Activated CD8-positive, alpha-beta memory T cell treated with anti-CD3 and anti-CD28 coated beads, Interleukin-2, amount 10 ng/mL, durations not matched to agents 7 days and 5 days (primary cell): ENCODE results near the gene WDHD1. TPM values are rescaled to one million over a fixed set of nuclear protein-coding genes. Genes with fewer than 3 reads are reported as not detected.
A peak's percentile ranks its signal among the peaks of the same experiment; 100 is the strongest.

Source experiments
- ATAC-seq: fragments of 150-1000 bp; cut with Tn5 transposase; one replicate; pipeline ENCODE4 v1.10.0; 2021; ENCODE audit warnings: moderate library complexity
- CTCF ChIA-PET: fragments of 350-600 bp; sonication (Branson Sonifier 250); formaldehyde crosslinking; loops from one replicate; lab custom pipeline; 2021; ENCODE audit warnings: antibody characterized with exemption; lab: Charles Lee
- DNase-seq: peaks from one replicate; pipeline ENCODE4 v3.0.0-alpha.2; 2020
- H3K27ac Mint-ChIP-seq: one replicate; pipeline ENCODE4 v1.8.0; 2021; ENCODE audit warnings: mild to moderate bottlenecking, mixed read lengths
- H3K27me3 Mint-ChIP-seq: one replicate; pipeline ENCODE4 v1.8.0; 2021; ENCODE audit warnings: mixed read lengths
- H3K36me3 Mint-ChIP-seq: one replicate; pipeline ENCODE4 v1.8.0; 2021; ENCODE audit warnings: mild to moderate bottlenecking, mixed read lengths
- H3K4me1 Mint-ChIP-seq: one replicate; pipeline ENCODE4 v1.8.0; 2021; ENCODE audit warnings: mixed read lengths
- H3K4me3 Mint-ChIP-seq: one replicate; pipeline ENCODE4 v1.8.0; 2021; ENCODE audit warnings: mild to moderate bottlenecking, moderate library complexity, mixed read lengths
- H3K9me3 Mint-ChIP-seq: one replicate; pipeline ENCODE4 v1.8.0; 2022; ENCODE audit warnings: low read depth, mixed read lengths
- total RNA-seq, 2 experiments: library from RNA; stranded (reverse); gene quantifications; one replicate each; pipeline ENCODE4 v1.2.3, GENCODE V29; 2021

The WDHD1 gene
- total RNA-seq, 2 experiments from 2014 or later: 57.4 to 57.7 TPM

DNA sequence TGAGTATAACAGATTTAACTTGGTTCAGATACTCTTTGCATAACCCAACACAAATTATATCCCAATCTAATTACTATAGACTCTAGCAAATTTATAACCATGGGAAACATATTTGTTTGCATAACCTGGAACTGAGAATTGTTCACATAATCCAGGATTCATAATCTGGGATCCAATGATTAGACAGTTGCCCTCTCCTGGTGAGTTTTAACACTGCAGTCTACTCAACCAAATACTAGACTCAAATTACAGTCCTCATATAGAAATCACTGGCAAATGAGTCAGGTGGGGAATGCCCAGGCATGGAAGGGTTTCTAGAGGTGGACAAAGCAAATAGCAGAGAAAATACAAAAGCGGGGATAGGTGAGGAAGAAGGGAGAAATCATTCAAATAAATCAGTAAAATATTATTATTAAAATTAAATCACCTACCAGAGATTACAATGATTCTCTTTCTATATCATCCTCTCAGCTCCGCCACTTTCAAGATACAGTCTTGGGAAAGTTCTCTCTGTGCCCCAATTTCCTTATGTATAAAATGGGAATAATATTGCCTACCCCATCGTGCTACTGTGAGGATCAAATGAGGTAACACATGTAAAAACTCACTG lies 133.6 kb downstream of the WDHD1 start:
- Mint-ChIP-seq H3K36me3 (peaks cover 27% of the 10 kb centered on the region), H3K9me3 (no peaks in the 10 kb centered on the region), H3K27ac (no peak overlapping the region), H3K27me3 (no peaks in the 10 kb centered on the region), H3K4me3 (no peak overlapping the region), H3K4me1 (peaks cover 47% of the 10 kb centered on the region)
- ATAC-seq (peak; percentile 74), DNase-seq (no peak)
- CTCF ChIA-PET: interaction anchor here (1.1 to 4.6 kb wide), 5 partner anchors 8 to 210 kb away, joined by 3 to 23 read pairs (median 4); partner anchors contain the start of gene GCH1

DNA sequence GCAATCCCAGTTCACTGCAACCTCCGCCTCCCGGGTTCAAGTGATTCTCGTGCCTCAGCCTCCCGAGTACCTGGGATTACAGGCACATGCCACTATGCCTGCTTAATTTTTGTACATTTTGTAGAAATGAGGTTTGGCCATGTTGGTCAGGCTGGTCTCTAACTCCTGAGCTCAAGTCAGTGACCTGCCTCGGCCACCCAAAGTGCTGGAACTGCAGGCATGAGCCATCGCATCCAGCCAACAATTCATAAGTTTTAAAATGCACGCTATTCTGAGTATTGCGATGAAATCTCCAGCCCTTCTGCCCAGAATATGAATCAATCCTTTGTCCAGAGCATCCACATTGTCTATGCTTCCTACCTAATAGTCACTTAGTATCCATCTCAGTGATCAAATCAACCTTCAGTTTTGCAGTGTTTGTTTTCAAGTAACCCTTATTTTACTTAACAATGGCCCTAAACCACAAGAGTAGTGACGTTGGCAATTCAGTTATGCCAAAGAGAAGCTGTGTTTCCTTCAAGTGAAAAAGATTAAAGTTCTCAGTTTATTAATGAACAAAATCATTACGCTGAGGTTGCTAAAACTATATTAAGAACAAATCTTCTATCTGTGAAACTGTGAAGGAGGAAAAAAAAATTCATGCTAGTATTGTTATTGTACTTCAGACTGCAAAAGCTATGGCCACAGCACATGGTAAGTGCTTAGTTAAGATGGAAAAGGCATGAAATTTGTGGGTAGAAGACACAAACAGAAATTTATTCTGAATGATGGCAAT lies 135.2 kb downstream of the WDHD1 start:
- ATAC-seq (no peak), DNase-seq (no peak)
- no peaks in the 10 kb centered on the region for H3K9me3 Mint-ChIP-seq
- no peak overlapping the region for H3K27ac Mint-ChIP-seq
- peaks cover 43% of the 10 kb centered on the region for H3K4me1 Mint-ChIP-seq
- H3K36me3 Mint-ChIP-seq: peaks cover 19% of the 10 kb centered on the region
- CTCF ChIA-PET: interaction anchor here (1.3 to 4.6 kb wide), 2 partner anchors 10 to 11 kb away, joined by 3 to 23 read pairs; partner anchors contain the start of gene GCH1
- H3K4me3 Mint-ChIP-seq: no peak overlapping the region
- no peaks in the 10 kb centered on the region for H3K27me3 Mint-ChIP-seq

DNA sequence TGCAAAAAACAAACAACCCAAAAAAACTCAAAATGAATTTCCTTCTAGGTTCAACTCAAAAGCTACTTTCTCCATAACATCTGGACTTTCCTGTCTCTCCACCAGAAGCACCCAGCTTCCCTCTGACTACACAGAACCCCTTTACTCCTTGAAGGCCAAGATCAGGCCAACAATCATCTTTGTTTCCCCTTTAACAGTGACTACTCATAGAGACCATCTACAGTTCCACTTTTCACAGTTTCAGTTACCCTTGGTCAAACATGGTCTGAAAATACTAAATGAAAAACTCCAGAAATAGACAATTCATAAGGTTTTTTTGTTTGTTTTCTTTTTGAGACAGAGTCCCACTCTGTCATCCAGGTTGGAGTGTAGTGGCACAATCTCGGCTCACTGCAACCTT lies 136.1 kb downstream of the WDHD1 start:
- H3K27me3 Mint-ChIP-seq: no peaks in the 10 kb centered on the region
- DNase-seq (no peak), ATAC-seq (no peak)
- no peaks in the 10 kb centered on the region for H3K9me3 Mint-ChIP-seq
- peak overlapping the region; percentile 47 for H3K27ac Mint-ChIP-seq
- no peak overlapping the region for H3K4me3 Mint-ChIP-seq
- peaks cover 41% of the 10 kb centered on the region for H3K4me1 Mint-ChIP-seq
- H3K36me3 Mint-ChIP-seq: peaks cover 18% of the 10 kb centered on the region
- CTCF ChIA-PET: interaction anchor here (1.3 to 4.6 kb wide), 2 partner anchors 9 to 12 kb away, joined by 3 to 23 read pairs; partner anchors contain the start of gene GCH1

DNA sequence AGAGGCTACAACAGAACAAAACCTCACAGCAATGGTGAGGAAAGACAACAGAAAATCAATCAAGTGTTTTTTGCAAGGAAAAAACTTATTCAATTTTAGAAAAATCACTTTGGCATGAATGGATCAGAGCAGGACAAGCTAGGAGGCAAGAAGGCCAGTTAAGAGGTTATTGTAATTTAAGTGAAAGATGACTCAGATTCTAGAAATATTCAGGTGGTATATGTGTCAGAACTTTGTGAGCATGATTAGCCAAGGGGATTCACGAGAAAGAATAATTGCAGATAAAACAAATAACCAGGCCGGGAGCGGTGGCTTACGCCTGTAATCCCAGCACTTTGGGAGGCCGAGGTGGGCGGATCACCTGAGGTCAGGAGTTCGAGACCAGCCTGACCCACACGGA lies 137.0 kb downstream of the WDHD1 start:
- Mint-ChIP-seq H3K4me3 (no peak overlapping the region), H3K27me3 (no peaks in the 10 kb centered on the region), H3K4me1 (peaks cover 36% of the 10 kb centered on the region), H3K27ac (no peak overlapping the region), H3K36me3 (peaks cover 18% of the 10 kb centered on the region), H3K9me3 (no peaks in the 10 kb centered on the region)
- CTCF ChIA-PET: interaction anchor here (0.6 to 4.6 kb wide), 2 partner anchors 8 to 322 kb away, joined by 3 to 23 read pairs; no protein-coding TSS in a partner anchor
- DNase-seq (no peak), ATAC-seq (no peak)

Other genes with a start within 250 kb of the WDHD1 start
- 10 to 100 TPM; 70.8 to 73.2 TPM for gene GCH1, start 124.3 kb downstream of the WDHD1 start, total RNA-seq
- 10 to 100 TPM; 35.3 to 41.9 TPM for gene SOCS4, start 137 bp upstream of the WDHD1 start, total RNA-seq
- 100 to 1,000 TPM in 1 of 2 experiments, 10 to 100 TPM in 1; 90.2 to 110 TPM for gene MAPK1IP1L, start 24.5 kb upstream of the WDHD1 start, total RNA-seq
- 100 to 1,000 TPM in 1 of 2 experiments, 10 to 100 TPM in 1; 88.3 to 138 TPM for gene LGALS3, start 102.2 kb upstream of the WDHD1 start, total RNA-seq
- 100 to 1,000 TPM in 1 of 2 experiments, 10 to 100 TPM in 1; 98.8 to 116 TPM for gene DLGAP5, start 164.5 kb upstream of the WDHD1 start, total RNA-seq
- 10 to 100 TPM; 18.6 to 22.1 TPM for gene FBXO34, start 244.3 kb upstream of the WDHD1 start, total RNA-seq